DOHH2 (cell line): ENCODE results near the gene TNFAIP2.

Experiments used
- H3F3A ChIP-seq: fragments of 200-600 bp; sonication (generic), shearing (Covaris generic); 2 replicates; pipeline ENCODE4 v1.6.0; 2016; ENCODE audit warnings: antibody characterized with exemption, mild to moderate bottlenecking; ENCODE audit not compliant: control insufficient read depth, insufficient read depth
- H3K27ac ChIP-seq: fragments of 200-600 bp; sonication (generic); 2 replicates; pipeline ENCODE4 v1.5.1; 2014; ENCODE audit warnings: low read depth, mild to moderate bottlenecking, low read length, moderate library complexity
- H3K27me3 ChIP-seq: fragments of 200-600 bp; sonication (generic); 2 replicates; pipeline ENCODE4 v1.6.1; 2014; ENCODE audit warnings: mild to moderate bottlenecking, low read length, mixed read lengths; ENCODE audit not compliant: control insufficient read depth
- H3K36me3 ChIP-seq: fragments of 200-600 bp; sonication (generic); 2 replicates; pipeline ENCODE4 v1.6.1; 2014; ENCODE audit warnings: mild to moderate bottlenecking, low read length, moderate library complexity, mixed read lengths; ENCODE audit not compliant: control insufficient read depth
- H3K4me1 ChIP-seq: fragments of 200-600 bp; sonication (generic); 2 replicates; pipeline ENCODE4 v1.6.1; 2014; ENCODE audit warnings: mild to moderate bottlenecking, low read length, mixed read lengths; ENCODE audit not compliant: control insufficient read depth
- H3K4me2 ChIP-seq: fragments of 200-600 bp; sonication (generic); 2 replicates; pipeline ENCODE4 v1.6.0; 2014; ENCODE audit warnings: mild to moderate bottlenecking, low read length, moderate library complexity
- H3K4me3 ChIP-seq: fragments of 200-600 bp; sonication (generic); 2 replicates; pipeline ENCODE4 v1.5.1; 2014; ENCODE audit warnings: mild to moderate bottlenecking, low read length, mixed read lengths
- H3K79me2 ChIP-seq: fragments of 200-600 bp; sonication (generic); 2 replicates; pipeline ENCODE4 v1.6.1; 2014; ENCODE audit warnings: mild to moderate bottlenecking, low read length, mixed read lengths; ENCODE audit not compliant: control insufficient read depth
- H3K9me2 ChIP-seq: fragments of 200-600 bp; sonication (generic); replicated peaks from 2 replicates; pipeline ENCODE4 v1.6.1; 2014; ENCODE audit warnings: mild to moderate bottlenecking, low read length, mixed read lengths; ENCODE audit not compliant: control insufficient read depth
- H3K9me3 ChIP-seq: fragments of 200-600 bp; sonication (generic); 2 replicates; pipeline ENCODE4 v1.6.1; 2014; ENCODE audit warnings: antibody characterized with exemption, low read length, mixed read lengths; ENCODE audit not compliant: control insufficient read depth, insufficient read depth
- H4K20me1 ChIP-seq: fragments of 200-600 bp; sonication (generic); 2 replicates; pipeline ENCODE4 v1.6.0; 2014; ENCODE audit warnings: low read depth, mild to moderate bottlenecking, antibody characterized with exemption, low read length, moderate library complexity; ENCODE audit not compliant: control insufficient read depth, insufficient read depth
- CTCF ChIP-seq: fragments of 200-600 bp; sonication (generic); IDR thresholded peaks from one replicate; pipeline ENCODE4 v1.5.1; 2014; ENCODE audit warnings: antibody characterized with exemption, mild to moderate bottlenecking, low read depth, low read length; ENCODE audit not compliant: poor library complexity, severe bottlenecking
- EZH2phosphoT487 ChIP-seq: fragments of 200-600 bp; sonication (generic); IDR thresholded peaks from 2 replicates; pipeline ENCODE4 v1.6.1; 2017; ENCODE audit warnings: borderline replicate concordance, mild to moderate bottlenecking, antibody characterized with exemption, low read length, moderate library complexity, mixed read lengths

TNFAIP2 gene

GRCh38 chr14:103137689-103138300, 14.5 kb downstream of the TNFAIP2 start:
- Histone ChIP-seq H3K27me3 (peaks cover 10% of the 10 kb centered on the region), H3K4me1 (peaks cover 32% of the 10 kb centered on the region), H3K36me3 (peaks cover 3% of the 10 kb centered on the region), H3K27ac (no peak overlapping the region), H3K9me2 (no peaks in the 10 kb centered on the region), H3K79me2 (no peaks in the 10 kb centered on the region), H4K20me1 (no peaks in the 10 kb centered on the region), H3K4me2 (no peak overlapping the region), H3K4me3 (no peak overlapping the region), H3F3A (peaks cover 16% of the 10 kb centered on the region), H3K9me3 (no peaks in the 10 kb centered on the region)
- TF ChIP-seq CTCF (no peak), EZH2phosphoT487 (no peak)

- Histone ChIP-seq H3K4me2 (no peak overlapping the region), H4K20me1 (no peaks in the 10 kb centered on the region), H3K27me3 (peaks cover 17% of the 10 kb centered on the region), H3K36me3 (no peaks in the 10 kb centered on the region; the same call in 1 of the 2 replicates), H3F3A (peaks cover 16% of the 10 kb centered on the region), H3K4me1 (peaks cover 29% of the 10 kb centered on the region), H3K4me3 (no peak overlapping the region), H3K9me3 (no peaks in the 10 kb centered on the region), H3K79me2 (no peaks in the 10 kb centered on the region), H3K27ac (no peak overlapping the region), H3K9me2 (no peaks in the 10 kb centered on the region)
- TF ChIP-seq CTCF (no peak), EZH2phosphoT487 (no peak)
Observed at GRCh38 chr14:103138301-103139131, 15.3 kb downstream of the TNFAIP2 start.

GRCh38 chr14:103139132-103140025, 16.1 kb downstream of the TNFAIP2 start:
- Histone ChIP-seq H3K4me2 (no peak overlapping the region), H3K4me1 (peaks cover 29% of the 10 kb centered on the region)

More at GRCh38 chr14:103139132-103140025, 16.1 kb downstream of the TNFAIP2 start:
- Histone ChIP-seq H4K20me1 (no peaks in the 10 kb centered on the region), H3K9me2 (no peaks in the 10 kb centered on the region), H3K27me3 (peaks cover 17% of the 10 kb centered on the region), H3K36me3 (no peaks in the 10 kb centered on the region), H3K79me2 (no peaks in the 10 kb centered on the region), H3K4me3 (no peak overlapping the region), H3K27ac (no peak overlapping the region), H3F3A (peaks cover 16% of the 10 kb centered on the region), H3K9me3 (no peaks in the 10 kb centered on the region)
- no peak for TF ChIP-seq EZH2phosphoT487
- no peak for TF ChIP-seq CTCF
